ENCODE measurements around the gene VAX1.

- TF ChIP-seq CTCF (IDR thresholded peaks at IDR 0.05) = no peak
- TF ChIP-seq NR2C2 (CRISPR knock-in tag; IDR thresholded peaks at IDR 0.05) = no peak
- no peak for TF ChIP-seq ZNF121 (CRISPR knock-in tag; IDR thresholded peaks at IDR 0.05)
- TF ChIP-seq CREB1 (CRISPR knock-in tag; IDR thresholded peaks at IDR 0.05) = no peak
- no peak for TF ChIP-seq ZSCAN18 (CRISPR knock-in tag; IDR thresholded peaks at IDR 0.05)
- TF ChIP-seq ZBTB43 (CRISPR knock-in tag; IDR thresholded peaks at IDR 0.05) = no peak
- TF ChIP-seq SP1 (CRISPR knock-in tag; conservative IDR thresholded peaks at IDR 0.05) = no peak
- TF ChIP-seq PREB (CRISPR knock-in tag; IDR thresholded peaks at IDR 0.05; ENCODE audit: borderline replicate concordance) = no peak
- TF ChIP-seq TP53 (CRISPR knock-in tag; IDR thresholded peaks at IDR 0.05) = no peak
- no peak for TF ChIP-seq ETV6 (CRISPR knock-in tag; IDR thresholded peaks at IDR 0.05)
- no peak for TF ChIP-seq ESRRA (CRISPR knock-in tag; IDR thresholded peaks at IDR 0.05; ENCODE audit: borderline replicate concordance)
- TF ChIP-seq ELF4 (CRISPR knock-in tag; IDR thresholded peaks at IDR 0.05; ENCODE audit: low read depth) = no peak
Measured at GRCh38 chr10:117137031-117137910, 799 bp downstream of the VAX1 start.

Measured in WTC11 (cell line).